ENCODE results near the gene ZNF525.

GRCh38 chr19:53424968-53425597 is 59.6 kb downstream of the ZNF525 start:
- TF ChIP-seq POLR2AphosphoS5 (IDR thresholded peaks at IDR 0.05), result no peak
- TF ChIP-seq CTCF (IDR thresholded peaks at IDR 0.05), result peak; percentile 38 to 57
